Natural killer cell (primary cell): ENCODE measurements around the gene PABPN1L. TPM values are rescaled to one million over a fixed set of nuclear protein-coding genes. Genes with fewer than 3 reads are reported as not detected.
"Not testable (repeated sequence)": the region's sequence is repeated elsewhere in the genome, so short reads cannot be mapped to it uniquely, and the experiment has no call there.

Experiments used
- ATAC-seq, 3 donors: fragments of 150-1000 bp in 2 of 3; fragments of 200-7000 bp in 1 of 3; cut with Tn5 transposase; 1 replicate in 1 of 3; 2 replicates in 2 of 3; pipeline ENCODE4 v1.10.0; 2021; ENCODE audit warnings: mild to moderate bottlenecking in 2 of 3, moderate library complexity in 2 of 3
- DNase-seq, 2 donors: peaks; one replicate each; pipeline versions ENCODE4 v3.0.0 to v3.0.0-alpha.2; 2013 to 2021; ENCODE audit warnings: mixed read lengths in 1 of 2
- H3K27ac ChIP-seq: one replicate; pipeline ENCODE4 v1.5.1; 2013; ENCODE audit warnings: mild to moderate bottlenecking, low read length
- H3K27me3 ChIP-seq: one replicate; pipeline ENCODE4 v1.6.1; 2013; ENCODE audit warnings: low read length; ENCODE audit not compliant: control insufficient read depth, insufficient read depth
- H3K36me3 ChIP-seq: one replicate; pipeline ENCODE4 v1.6.1; 2013; ENCODE audit warnings: low read length; ENCODE audit not compliant: control insufficient read depth, insufficient read depth
- H3K4me1 ChIP-seq: one replicate; pipeline ENCODE4 v1.6.1; 2013; ENCODE audit warnings: low read length; ENCODE audit not compliant: control insufficient read depth, insufficient read depth
- H3K4me3 ChIP-seq: one replicate; pipeline ENCODE4 v1.5.1; 2013; ENCODE audit warnings: low read length
- H3K9me3 ChIP-seq: one replicate; pipeline ENCODE4 v1.6.1; 2013; ENCODE audit warnings: low read length; ENCODE audit not compliant: control insufficient read depth, insufficient read depth
- H3K27ac Mint-ChIP-seq, 2 donors: one replicate each; pipeline ENCODE4 v1.8.0; 2022; ENCODE audit warnings: mild to moderate bottlenecking in 2 of 2, mixed read lengths in 2 of 2, moderate library complexity in 1 of 2
- H3K27me3 Mint-ChIP-seq, 2 donors: one replicate each; pipeline ENCODE4 v1.8.0; 2022; ENCODE audit warnings: low read depth in 2 of 2, mixed read lengths in 2 of 2
- H3K36me3 Mint-ChIP-seq: one replicate; pipeline ENCODE4 v1.8.0; 2022; ENCODE audit warnings: mixed read lengths
- H3K4me1 Mint-ChIP-seq, 2 donors: one replicate each; pipeline ENCODE4 v1.8.0; 2022; ENCODE audit warnings: mixed read lengths in 2 of 2
- H3K4me3 Mint-ChIP-seq: one replicate; pipeline ENCODE4 v1.8.0; 2022; ENCODE audit warnings: mild to moderate bottlenecking, moderate library complexity, mixed read lengths
- H3K9me3 Mint-ChIP-seq, 2 donors: one replicate each; pipeline ENCODE4 v1.8.0; 2022; ENCODE audit warnings: mixed read lengths in 2 of 2
- WGBS: methylation state at CpG from one replicate; pipeline ENCODE4 v1.1.7; 2013; ENCODE audit warnings: missing lambda C conversion rate; ENCODE audit not compliant: insufficient coverage; 5-methylcytosine and 5-hydroxymethylcytosine counted together
- intact Hi-C: fragments of 100-400 bp; cut with micrococcal nuclease; formaldehyde crosslinking; loops from one replicate; pipeline ENCODE4 v1.14.2; 2022
- total RNA-seq, 4 donors: library from RNA; stranded (reverse); fragments of 120-200 nt in 1 of 4; gene quantifications; one replicate each; pipeline versions ENCODE4 v1.2.3 to v1.2.4, GENCODE V29; 2013 to 2022
- TF ChIP-seq, protein P1 (sequence below): fragments of 200-600 bp; IDR thresholded peaks from one replicate; pipeline ENCODE4 v1.8.0; 2022; ENCODE audit warnings: antibody characterized with exemption

Gene PABPN1L
- total RNA-seq, 3 donors from 2014 or later (not counting 1 experiment from before 2014, with no cell fraction given), result 0.43 TPM; not detected in 2

DNA sequence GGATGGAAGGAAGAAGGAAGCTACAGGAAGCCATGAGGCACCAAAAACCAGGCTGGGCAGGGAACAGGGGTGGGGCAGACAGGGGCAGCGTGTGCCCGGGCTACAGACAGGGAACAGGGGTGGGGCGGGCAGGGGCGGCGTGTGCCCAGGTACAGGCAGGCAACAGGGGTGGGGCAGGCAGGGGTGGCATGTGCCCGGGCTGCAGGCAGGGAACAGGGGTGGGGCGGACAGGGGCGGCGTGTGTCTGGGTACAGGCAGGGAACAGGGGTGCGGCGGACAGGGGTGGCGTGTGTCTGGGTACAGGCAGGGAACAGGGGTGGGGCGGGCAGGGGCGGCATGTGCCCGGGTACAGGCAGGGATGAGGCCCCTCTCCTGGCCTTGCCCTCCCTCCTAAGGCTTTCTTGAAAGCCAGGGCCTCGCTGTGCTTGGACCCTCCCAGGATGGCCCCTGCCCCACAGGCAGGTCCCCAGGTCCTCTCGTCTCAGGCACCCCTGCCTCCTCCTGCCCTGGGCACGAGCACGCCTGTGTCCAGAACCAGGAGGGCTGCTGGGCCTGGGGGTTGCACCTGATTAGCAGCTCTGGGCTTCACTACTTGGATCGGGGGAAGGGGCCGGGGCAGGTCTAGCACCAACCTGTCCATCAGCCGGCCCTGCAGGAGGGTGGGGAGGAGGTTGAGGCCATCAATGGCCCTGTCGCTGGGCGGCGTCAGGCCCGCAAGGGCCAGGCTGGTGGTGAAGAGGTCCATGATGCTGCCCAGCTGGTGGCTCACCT lies 40.2 kb downstream of the PABPN1L start:
- H3K4me1 Mint-ChIP-seq, result no peaks in the 10 kb centered on the region
- Histone ChIP-seq H3K27ac (no peak overlapping the region), H3K9me3 (no peaks in the 10 kb centered on the region), H3K4me1 (no peaks in the 10 kb centered on the region), H3K4me3 (no peak overlapping the region), H3K27me3 (no peaks in the 10 kb centered on the region), H3K36me3 (peaks cover 17% of the 10 kb centered on the region)
- intact Hi-C loops, result no loop called here
- H3K27me3 Mint-ChIP-seq, result no peaks in the 10 kb centered on the region
- H3K27ac Mint-ChIP-seq, result no peak overlapping the region
- TF ChIP-seq, protein P1, sequence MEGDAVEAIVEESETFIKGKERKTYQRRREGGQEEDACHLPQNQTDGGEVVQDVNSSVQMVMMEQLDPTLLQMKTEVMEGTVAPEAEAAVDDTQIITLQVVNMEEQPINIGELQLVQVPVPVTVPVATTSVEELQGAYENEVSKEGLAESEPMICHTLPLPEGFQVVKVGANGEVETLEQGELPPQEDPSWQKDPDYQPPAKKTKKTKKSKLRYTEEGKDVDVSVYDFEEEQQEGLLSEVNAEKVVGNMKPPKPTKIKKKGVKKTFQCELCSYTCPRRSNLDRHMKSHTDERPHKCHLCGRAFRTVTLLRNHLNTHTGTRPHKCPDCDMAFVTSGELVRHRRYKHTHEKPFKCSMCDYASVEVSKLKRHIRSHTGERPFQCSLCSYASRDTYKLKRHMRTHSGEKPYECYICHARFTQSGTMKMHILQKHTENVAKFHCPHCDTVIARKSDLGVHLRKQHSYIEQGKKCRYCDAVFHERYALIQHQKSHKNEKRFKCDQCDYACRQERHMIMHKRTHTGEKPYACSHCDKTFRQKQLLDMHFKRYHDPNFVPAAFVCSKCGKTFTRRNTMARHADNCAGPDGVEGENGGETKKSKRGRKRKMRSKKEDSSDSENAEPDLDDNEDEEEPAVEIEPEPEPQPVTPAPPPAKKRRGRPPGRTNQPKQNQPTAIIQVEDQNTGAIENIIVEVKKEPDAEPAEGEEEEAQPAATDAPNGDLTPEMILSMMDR, result no peak
- no peaks in the 10 kb centered on the region for H3K9me3 Mint-ChIP-seq
- ATAC-seq, result no peak
- no peaks in the 10 kb centered on the region for H3K36me3 Mint-ChIP-seq
- WGBS, result 95% methylated on average over 26 of the region's 26 CpGs
- H3K4me3 Mint-ChIP-seq, result no peak overlapping the region
- no peak for DNase-seq

DNA sequence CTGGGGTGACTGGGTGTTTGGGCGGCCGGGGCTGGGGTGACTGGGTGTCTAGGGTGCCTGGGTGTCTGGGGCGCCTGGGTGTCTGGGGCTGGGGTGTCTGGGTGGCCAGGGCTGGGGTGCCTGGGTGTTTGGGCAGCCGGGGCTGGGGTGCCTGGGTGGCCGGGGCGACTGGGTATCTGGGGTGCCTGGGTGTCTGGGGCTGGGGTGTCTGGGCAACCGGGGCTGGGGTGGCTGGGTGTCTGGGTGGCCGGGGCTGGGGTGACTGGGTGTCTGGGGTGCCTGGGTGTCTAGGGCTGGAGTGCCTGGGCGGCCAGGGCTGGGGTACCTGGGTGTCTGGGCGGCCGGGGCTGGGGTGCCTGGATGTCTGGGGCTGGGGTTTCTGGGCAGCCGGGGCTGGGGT lies 41.3 kb downstream of the PABPN1L start:
- Mint-ChIP-seq H3K9me3 (no peaks in the 10 kb centered on the region), H3K4me3 (no peak overlapping the region), H3K27me3 (no peaks in the 10 kb centered on the region), H3K36me3 (no peaks in the 10 kb centered on the region), H3K4me1 (no peaks in the 10 kb centered on the region), H3K27ac (no peak overlapping the region)
- Histone ChIP-seq H3K4me1 (no peaks in the 10 kb centered on the region), H3K4me3 (no peak overlapping the region), H3K36me3 (peaks cover 18% of the 10 kb centered on the region), H3K9me3 (no peaks in the 10 kb centered on the region), H3K27ac (no peak overlapping the region), H3K27me3 (no peaks in the 10 kb centered on the region)
- TF ChIP-seq, protein P1, result no peak
- intact Hi-C loops, result no loop called here
- WGBS, result 96% methylated on average over 12 of the region's 12 CpGs
- DNase-seq (no peak), ATAC-seq (no peak)

DNA sequence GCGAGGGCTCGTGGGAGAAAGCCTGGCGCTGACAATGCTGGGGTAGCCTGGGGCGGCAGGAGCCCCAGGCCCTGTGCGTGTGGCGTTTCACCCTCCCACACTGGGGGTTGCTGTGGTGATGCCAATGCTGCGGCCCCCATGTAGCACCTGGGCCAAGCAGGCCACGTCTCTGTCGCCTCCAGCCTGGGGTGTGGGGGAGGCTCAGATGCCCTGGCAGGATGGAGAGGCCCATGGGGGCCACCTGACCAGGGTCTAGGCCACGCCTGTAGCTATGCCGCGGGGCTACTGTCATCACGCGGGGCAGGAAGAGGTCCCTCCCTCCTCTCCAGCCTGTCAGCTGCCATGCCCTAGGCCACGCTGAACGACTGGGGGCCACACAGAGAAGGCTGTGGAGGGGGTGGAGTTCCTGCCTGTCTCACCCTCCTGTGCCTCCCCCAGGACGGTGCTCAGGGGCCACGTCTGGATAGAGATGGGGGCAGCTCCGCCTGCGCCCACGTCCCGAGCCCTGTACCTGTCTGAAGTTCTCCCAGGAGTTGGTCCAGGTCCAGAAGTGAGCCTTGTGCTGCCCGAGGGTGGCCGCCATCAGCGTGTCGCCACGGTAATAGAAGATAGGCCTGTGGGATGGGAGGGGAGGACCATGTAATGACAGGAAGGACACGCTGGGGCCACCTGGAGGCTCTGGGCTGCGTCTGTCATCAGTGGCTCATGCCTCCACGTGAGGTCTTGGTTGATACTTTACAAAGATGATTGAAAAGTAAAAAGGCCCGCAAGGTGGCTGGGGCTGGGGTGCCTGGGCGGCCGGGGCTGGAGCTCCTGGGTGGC lies 42.0 kb downstream of the PABPN1L start:
- H3K4me1 Mint-ChIP-seq, result no peaks in the 10 kb centered on the region
- H3K4me3 Mint-ChIP-seq, result no peak overlapping the region
- Histone ChIP-seq H3K4me1 (no peaks in the 10 kb centered on the region), H3K27me3 (no peaks in the 10 kb centered on the region), H3K4me3 (no peak overlapping the region), H3K27ac (no peak overlapping the region), H3K36me3 (peaks cover 18% of the 10 kb centered on the region), H3K9me3 (no peaks in the 10 kb centered on the region)
- TF ChIP-seq, protein P1, result no peak
- no peaks in the 10 kb centered on the region for H3K9me3 Mint-ChIP-seq
- no peak overlapping the region for H3K27ac Mint-ChIP-seq
- WGBS, result 89% methylated on average over 33 of the region's 33 CpGs
- no peaks in the 10 kb centered on the region for H3K36me3 Mint-ChIP-seq
- H3K27me3 Mint-ChIP-seq, result no peaks in the 10 kb centered on the region
- ATAC-seq (no peak), DNase-seq (no peak)
- intact Hi-C loops, result no loop called here

DNA sequence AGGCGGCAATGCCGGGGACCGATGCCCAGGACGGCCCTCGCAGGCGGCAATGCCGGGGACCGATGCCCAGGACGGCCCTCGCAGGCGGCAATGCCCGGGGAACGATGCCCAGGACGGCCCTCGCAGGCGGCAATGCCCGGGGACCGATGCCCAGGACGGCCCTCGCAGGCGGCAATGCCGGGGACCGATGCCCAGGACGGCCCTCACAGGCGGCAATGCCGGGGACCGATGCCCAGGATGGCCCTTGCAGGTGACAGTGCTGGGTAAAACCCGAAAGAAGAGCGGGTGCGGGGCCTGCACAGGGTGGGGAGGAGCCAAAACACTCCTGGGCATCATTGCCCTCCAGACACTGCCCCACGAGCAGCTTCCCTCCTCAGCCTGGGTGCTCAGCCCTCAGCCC lies 42.8 kb downstream of the PABPN1L start:
- H3K36me3 Mint-ChIP-seq, H3K27ac Mint-ChIP-seq, H3K9me3 Mint-ChIP-seq, H3K4me3 Mint-ChIP-seq, H3K4me1 Mint-ChIP-seq, H3K27me3 Mint-ChIP-seq, ATAC-seq, intact Hi-C loops, H3K4me1 ChIP-seq, H3K27ac ChIP-seq, H3K4me3 ChIP-seq, H3K9me3 ChIP-seq, DNase-seq, H3K27me3 ChIP-seq: not testable (repeated sequence)
- 98% methylated on average over 30 of the region's 31 CpGs for WGBS
- H3K36me3 ChIP-seq, result peaks cover 18% of the 10 kb centered on the region
